ENCODE data around the gene FRMPD4.

The FRMPD4 gene

GRCh38 chrX:12269484-12269883, 131.2 kb downstream of the FRMPD4 start:
- Histone ChIP-seq H3F3A (ENCODE audit: low read depth) (no peaks in the 10 kb centered on the region), H3K79me2 (ENCODE audit: insufficient read depth, low read length) (no peaks in the 10 kb centered on the region), H3K4me3 (ENCODE audit: low read length, poor library complexity, severe bottlenecking) (no peak overlapping the region), H3K36me3 (ENCODE audit: insufficient read depth, low read length) (no peaks in the 10 kb centered on the region), H3K4me2 (ENCODE audit: low read depth, low read length, poor library complexity, severe bottlenecking) (no peak overlapping the region), H3K4me1 (ENCODE audit: insufficient read depth, low read length, poor library complexity, severe bottlenecking) (no peaks in the 10 kb centered on the region), H3K9me3 (ENCODE audit: insufficient read depth, low read depth, low read length) (no peaks in the 10 kb centered on the region), H3K27me3 (ENCODE audit: insufficient read depth, low read length, poor library complexity, severe bottlenecking) (no peaks in the 10 kb centered on the region), H4K20me1 (ENCODE audit: insufficient read depth, low read length, poor library complexity, severe bottlenecking) (no peaks in the 10 kb centered on the region), H2AFZ (ENCODE audit: low read length) (no peak overlapping the region), H3K9ac (ENCODE audit: low read depth, low read length, poor library complexity, severe bottlenecking) (no peak overlapping the region), H3K9me2 (replicated peaks; ENCODE audit: low read depth, low read length) (no peaks in the 10 kb centered on the region)
- TF ChIP-seq EZH2phosphoT487 (IDR thresholded peaks at IDR 0.05; ENCODE audit: borderline replicate concordance) = no peak
- TF ChIP-seq CTCF (conservative IDR thresholded peaks at IDR 0.05; ENCODE audit: low read length) = no peak

DNA sequence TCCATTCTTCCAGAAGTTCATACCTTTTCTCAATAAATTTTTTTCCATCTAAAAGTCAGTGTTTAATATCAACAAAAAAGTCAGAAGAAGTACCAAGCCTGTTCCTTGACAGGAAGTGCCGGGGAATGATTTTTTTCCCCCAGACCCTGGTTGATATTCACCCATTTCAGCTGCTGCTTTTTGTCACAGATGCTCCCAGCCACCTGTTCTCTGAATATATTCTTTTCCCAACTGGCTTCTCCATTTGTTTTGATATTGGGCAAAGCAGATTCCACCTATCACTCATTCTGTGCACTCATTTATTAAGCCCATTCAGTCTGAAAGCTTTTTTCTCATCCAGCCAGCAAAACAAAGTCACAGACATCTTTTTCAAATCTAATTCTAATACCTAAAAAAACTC, 139.9 kb downstream of the FRMPD4 start:
- Histone ChIP-seq H3F3A (ENCODE audit: low read depth) (no peaks in the 10 kb centered on the region), H3K9ac (ENCODE audit: low read depth, low read length, poor library complexity, severe bottlenecking) (no peak overlapping the region), H3K4me1 (ENCODE audit: insufficient read depth, low read length, poor library complexity, severe bottlenecking) (no peaks in the 10 kb centered on the region), H3K9me2 (replicated peaks; ENCODE audit: low read depth, low read length) (no peaks in the 10 kb centered on the region), H3K9me3 (ENCODE audit: insufficient read depth, low read depth, low read length) (no peaks in the 10 kb centered on the region), H3K4me3 (ENCODE audit: low read length, poor library complexity, severe bottlenecking) (no peak overlapping the region), H3K79me2 (ENCODE audit: insufficient read depth, low read length) (no peaks in the 10 kb centered on the region), H3K27me3 (ENCODE audit: insufficient read depth, low read length, poor library complexity, severe bottlenecking) (no peaks in the 10 kb centered on the region), H3K4me2 (ENCODE audit: low read depth, low read length, poor library complexity, severe bottlenecking) (no peak overlapping the region), H3K36me3 (ENCODE audit: insufficient read depth, low read length) (no peaks in the 10 kb centered on the region), H2AFZ (ENCODE audit: low read length) (no peak overlapping the region), H4K20me1 (ENCODE audit: insufficient read depth, low read length, poor library complexity, severe bottlenecking) (no peaks in the 10 kb centered on the region)
- TF ChIP-seq EZH2phosphoT487 (IDR thresholded peaks at IDR 0.05; ENCODE audit: borderline replicate concordance) (no peak), CTCF (conservative IDR thresholded peaks at IDR 0.05; ENCODE audit: low read length) (no peak)

DNA sequence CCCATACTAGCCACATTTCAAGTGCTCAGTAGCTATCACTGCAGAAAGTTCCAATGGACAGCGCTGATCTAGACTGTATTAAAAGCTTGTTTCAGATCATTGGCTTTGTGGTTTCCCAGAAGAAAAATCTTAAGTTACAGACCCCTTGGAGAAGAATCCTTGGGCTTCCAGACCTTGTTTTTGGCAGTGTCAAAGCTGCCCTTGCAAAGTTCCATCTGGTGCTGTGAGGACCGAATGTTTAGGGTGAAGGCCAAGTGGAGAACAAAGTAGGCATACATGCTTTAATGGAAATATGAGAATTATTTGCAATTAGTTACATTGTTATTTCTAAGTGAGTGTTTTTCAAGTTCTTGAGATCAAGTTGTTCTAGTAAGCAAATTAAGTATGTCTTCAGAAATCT, 144.7 kb downstream of the FRMPD4 start:
- no peaks in the 10 kb centered on the region for H3K27me3 ChIP-seq (ENCODE audit: insufficient read depth, low read length, poor library complexity, severe bottlenecking)
- no peak overlapping the region for H2AFZ ChIP-seq (ENCODE audit: low read length)
- no peaks in the 10 kb centered on the region for H3K9me3 ChIP-seq (ENCODE audit: insufficient read depth, low read depth, low read length)
- no peak overlapping the region for H3K9ac ChIP-seq (ENCODE audit: low read depth, low read length, poor library complexity, severe bottlenecking)
- H3F3A ChIP-seq (ENCODE audit: low read depth) = no peaks in the 10 kb centered on the region
- H3K9me2 ChIP-seq (replicated peaks; ENCODE audit: low read depth, low read length) = no peaks in the 10 kb centered on the region
- no peak overlapping the region for H3K4me2 ChIP-seq (ENCODE audit: low read depth, low read length, poor library complexity, severe bottlenecking)
- H3K36me3 ChIP-seq (ENCODE audit: insufficient read depth, low read length) = no peaks in the 10 kb centered on the region
- H4K20me1 ChIP-seq (ENCODE audit: insufficient read depth, low read length, poor library complexity, severe bottlenecking) = no peaks in the 10 kb centered on the region
- no peaks in the 10 kb centered on the region for H3K4me1 ChIP-seq (ENCODE audit: insufficient read depth, low read length, poor library complexity, severe bottlenecking)
- TF ChIP-seq CTCF (conservative IDR thresholded peaks at IDR 0.05; ENCODE audit: low read length) (no peak), EZH2phosphoT487 (IDR thresholded peaks at IDR 0.05; ENCODE audit: borderline replicate concordance) (no peak)
- H3K4me3 ChIP-seq (ENCODE audit: low read length, poor library complexity, severe bottlenecking) = no peak overlapping the region
- no peaks in the 10 kb centered on the region for H3K79me2 ChIP-seq (ENCODE audit: insufficient read depth, low read length)
